PC-3 (cell line): Measurements from ENCODE around the gene HOXA2.

ENCODE experiments used
- EZH2 ChIP-seq: fragments of 300-600 bp; sonication (generic); IDR thresholded peaks from one replicate; pipeline ENCODE4 v1.6.1; 2017; ENCODE audit warnings: antibody characterized with exemption, mild to moderate bottlenecking, low read length; ENCODE audit not compliant: unreplicated experiment
- TF ChIP-seq, protein P1 (sequence below): fragments of 300-600 bp; sonication (generic); conservative IDR thresholded peaks from 2 replicates; pipeline ENCODE4 v1.5.1; 2017; ENCODE audit warnings: antibody characterized with exemption, low read depth, mild to moderate bottlenecking, low read length

DNA sequence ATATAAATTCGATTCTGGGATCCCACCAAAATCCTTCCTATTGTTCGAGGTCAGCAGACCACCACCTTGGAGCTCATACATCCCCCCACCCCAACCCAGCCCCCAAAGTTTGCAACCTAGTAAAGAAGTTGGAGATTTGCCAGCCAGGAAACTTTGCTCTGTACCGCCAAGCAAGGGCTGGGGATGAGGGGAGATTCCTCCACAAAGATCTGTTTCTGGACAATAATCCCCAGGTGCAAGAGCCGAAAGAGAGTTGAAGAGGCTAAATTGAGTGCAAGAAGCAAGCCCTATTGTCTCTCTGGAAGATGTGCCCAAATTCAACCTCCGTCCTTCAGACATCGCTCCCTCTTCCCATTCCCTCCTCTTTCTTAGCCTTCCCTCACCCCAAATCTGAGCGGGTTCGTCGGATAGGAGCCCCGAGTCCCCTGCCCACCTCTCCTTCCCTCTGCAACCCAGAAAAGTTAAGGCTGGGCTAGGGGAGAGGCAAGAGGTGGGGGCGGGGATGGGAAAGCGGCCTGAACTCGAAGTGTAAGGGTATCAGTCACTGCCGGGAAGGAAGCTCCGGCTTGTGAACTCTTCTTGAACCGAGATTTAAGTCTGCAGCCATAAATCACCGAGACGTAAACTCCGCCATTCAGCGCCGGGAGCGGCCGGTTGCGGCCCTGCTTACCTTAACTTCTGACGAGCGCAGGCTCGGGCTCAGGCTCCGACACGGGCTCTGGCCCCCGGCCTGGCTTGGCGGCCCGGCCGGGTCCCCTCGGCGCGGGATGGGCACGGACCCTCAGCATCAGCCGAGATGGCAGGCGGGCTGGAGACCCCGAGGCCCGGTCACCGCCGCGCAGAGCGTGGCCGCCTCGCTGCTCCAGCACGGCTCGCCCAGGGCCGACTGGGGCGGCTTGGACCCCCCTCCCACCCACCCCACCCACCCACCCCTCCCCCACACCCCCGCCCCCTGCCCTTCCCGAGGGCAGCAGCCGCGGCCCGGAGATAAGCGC lies 10.8 kb upstream of the HOXA2 start:
- TF ChIP-seq, protein P1, sequence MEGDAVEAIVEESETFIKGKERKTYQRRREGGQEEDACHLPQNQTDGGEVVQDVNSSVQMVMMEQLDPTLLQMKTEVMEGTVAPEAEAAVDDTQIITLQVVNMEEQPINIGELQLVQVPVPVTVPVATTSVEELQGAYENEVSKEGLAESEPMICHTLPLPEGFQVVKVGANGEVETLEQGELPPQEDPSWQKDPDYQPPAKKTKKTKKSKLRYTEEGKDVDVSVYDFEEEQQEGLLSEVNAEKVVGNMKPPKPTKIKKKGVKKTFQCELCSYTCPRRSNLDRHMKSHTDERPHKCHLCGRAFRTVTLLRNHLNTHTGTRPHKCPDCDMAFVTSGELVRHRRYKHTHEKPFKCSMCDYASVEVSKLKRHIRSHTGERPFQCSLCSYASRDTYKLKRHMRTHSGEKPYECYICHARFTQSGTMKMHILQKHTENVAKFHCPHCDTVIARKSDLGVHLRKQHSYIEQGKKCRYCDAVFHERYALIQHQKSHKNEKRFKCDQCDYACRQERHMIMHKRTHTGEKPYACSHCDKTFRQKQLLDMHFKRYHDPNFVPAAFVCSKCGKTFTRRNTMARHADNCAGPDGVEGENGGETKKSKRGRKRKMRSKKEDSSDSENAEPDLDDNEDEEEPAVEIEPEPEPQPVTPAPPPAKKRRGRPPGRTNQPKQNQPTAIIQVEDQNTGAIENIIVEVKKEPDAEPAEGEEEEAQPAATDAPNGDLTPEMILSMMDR: no peak
- TF ChIP-seq EZH2: no peak
